HepG2 (cell line): Measurements from ENCODE around the gene CDK2AP2. TPM values are rescaled to one million over a fixed set of nuclear protein-coding genes. Genes with fewer than 3 reads are reported as not detected.

Experiments used
- ATF1 ChIP-seq: IDR thresholded peaks from 2 replicates; pipeline ENCODE4 v1.6.1; 2016; ENCODE audit warnings: mild to moderate bottlenecking, control low read depth
- FOXA3 ChIP-seq: IDR thresholded peaks from 2 replicates; pipeline ENCODE4 v1.6.1; 2016; ENCODE audit warnings: missing genetic modification reagents, missing compliant biosample characterization
- FOXM1 ChIP-seq: sonication (generic); formaldehyde crosslinking; IDR thresholded peaks from 2 replicates; pipeline ENCODE4 v1.5.0; 2020; ENCODE audit warnings: missing genetic modification reagents
- FOXP1 ChIP-seq, 2 experiments: fragments of 450-650 bp in 1 of 2; IDR thresholded peaks; 2 replicates each; pipeline ENCODE4 v1.6.1; 2017 to 2018; ENCODE audit warnings: antibody characterized with exemption in 1 of 2
- GABPB1 ChIP-seq: IDR thresholded peaks from 2 replicates; pipeline ENCODE4 v1.6.1; 2016; ENCODE audit warnings: mild to moderate bottlenecking, missing genetic modification reagents, moderate library complexity, missing compliant biosample characterization
- GMEB1 ChIP-seq: sonication (generic); formaldehyde crosslinking; IDR thresholded peaks from 2 replicates; pipeline ENCODE4 v1.5.1; 2020; ENCODE audit warnings: missing genetic modification reagents, mild to moderate bottlenecking, borderline replicate concordance
- KLF12 ChIP-seq: sonication (generic); formaldehyde crosslinking; IDR thresholded peaks from 2 replicates; pipeline ENCODE4 v1.4.0; 2020; ENCODE audit warnings: missing genetic modification reagents, borderline replicate concordance
- MAFG ChIP-seq: sonication (generic); formaldehyde crosslinking; IDR thresholded peaks from 2 replicates; pipeline ENCODE4 v1.5.1; 2020; ENCODE audit warnings: mild to moderate bottlenecking, missing genetic modification reagents
- MED1 ChIP-seq: sonication (generic); formaldehyde crosslinking; IDR thresholded peaks from 2 replicates; pipeline ENCODE4 v1.4.0; 2020; ENCODE audit warnings: missing genetic modification reagents
- NFATC3 ChIP-seq: sonication (generic); formaldehyde crosslinking; IDR thresholded peaks from 2 replicates; pipeline ENCODE4 v1.5.1; 2020; ENCODE audit warnings: mild to moderate bottlenecking, missing genetic modification reagents
- PPARG ChIP-seq: conservative IDR thresholded peaks from 2 replicates; pipeline ENCODE4 v1.6.1; 2016; ENCODE audit warnings: missing biosample characterization, missing genetic modification reagents
- TAF1 ChIP-seq: sonication (generic); formaldehyde crosslinking; IDR thresholded peaks from 2 replicates; pipeline ENCODE4 v1.4.0; 2020; ENCODE audit warnings: missing genetic modification reagents
- ZBTB39 ChIP-seq: sonication (generic); formaldehyde crosslinking; IDR thresholded peaks from 2 replicates; pipeline ENCODE4 v1.5.0; 2020; ENCODE audit warnings: missing genetic modification reagents
- ZNF225 ChIP-seq: sonication (generic); formaldehyde crosslinking; IDR thresholded peaks from 2 replicates; pipeline ENCODE4 v1.4.0; 2020; ENCODE audit warnings: mild to moderate bottlenecking, missing genetic modification reagents
- ZNF550 ChIP-seq: sonication (generic); formaldehyde crosslinking; IDR thresholded peaks from 2 replicates; pipeline ENCODE4 v1.4.0; 2020; ENCODE audit warnings: mild to moderate bottlenecking, missing genetic modification reagents, borderline replicate concordance
- ZNF609 ChIP-seq: sonication (generic); formaldehyde crosslinking; IDR thresholded peaks from 2 replicates; pipeline ENCODE4 v1.4.0; 2020; ENCODE audit warnings: mild to moderate bottlenecking, missing genetic modification reagents, borderline replicate concordance
- polyA plus RNA-seq, 8 experiments: library from polyadenylated mRNA; depleted of rRNA in 3 of 8; stranded (reverse) in 7 of 8; unstranded in 1 of 8; fragments of >200 nt; fragmentation: Illumina TruSeq in 4 of 8; extraction: Trizol in 4 of 8; gene quantifications; 2 replicates each; pipeline versions ENCODE4 v1.2.1 to v1.2.3, GENCODE V29; 2011 to 2016; ENCODE audit warnings: low read depth in 4 of 8, missing spikeins in 1 of 8, mixed read lengths in 1 of 8; ENCODE audit not compliant: insufficient read depth in 1 of 8
- total RNA-seq, 5 experiments: library from RNA; depleted of rRNA; stranded (reverse); fragments of >200 nt; fragmentation: Illumina TruSeq; extraction: Trizol; gene quantifications; 2 replicates each; pipeline ENCODE4 v1.2.3, GENCODE V29; 2016; ENCODE audit warnings: low read depth in 1 of 5
- TF ChIP-seq, protein P1 (sequence below): sonication (generic); formaldehyde crosslinking; IDR thresholded peaks from 2 replicates; pipeline ENCODE4 v1.4.0; 2020; ENCODE audit warnings: mild to moderate bottlenecking, low read depth, missing genetic modification reagents

Gene CDK2AP2
- total and polyA plus RNA-seq, 2 of the 13 experiments (the other 11 are each of a cell fraction or from before 2014, with no cell fraction given): 15.0 to 23.2 TPM

DNA sequence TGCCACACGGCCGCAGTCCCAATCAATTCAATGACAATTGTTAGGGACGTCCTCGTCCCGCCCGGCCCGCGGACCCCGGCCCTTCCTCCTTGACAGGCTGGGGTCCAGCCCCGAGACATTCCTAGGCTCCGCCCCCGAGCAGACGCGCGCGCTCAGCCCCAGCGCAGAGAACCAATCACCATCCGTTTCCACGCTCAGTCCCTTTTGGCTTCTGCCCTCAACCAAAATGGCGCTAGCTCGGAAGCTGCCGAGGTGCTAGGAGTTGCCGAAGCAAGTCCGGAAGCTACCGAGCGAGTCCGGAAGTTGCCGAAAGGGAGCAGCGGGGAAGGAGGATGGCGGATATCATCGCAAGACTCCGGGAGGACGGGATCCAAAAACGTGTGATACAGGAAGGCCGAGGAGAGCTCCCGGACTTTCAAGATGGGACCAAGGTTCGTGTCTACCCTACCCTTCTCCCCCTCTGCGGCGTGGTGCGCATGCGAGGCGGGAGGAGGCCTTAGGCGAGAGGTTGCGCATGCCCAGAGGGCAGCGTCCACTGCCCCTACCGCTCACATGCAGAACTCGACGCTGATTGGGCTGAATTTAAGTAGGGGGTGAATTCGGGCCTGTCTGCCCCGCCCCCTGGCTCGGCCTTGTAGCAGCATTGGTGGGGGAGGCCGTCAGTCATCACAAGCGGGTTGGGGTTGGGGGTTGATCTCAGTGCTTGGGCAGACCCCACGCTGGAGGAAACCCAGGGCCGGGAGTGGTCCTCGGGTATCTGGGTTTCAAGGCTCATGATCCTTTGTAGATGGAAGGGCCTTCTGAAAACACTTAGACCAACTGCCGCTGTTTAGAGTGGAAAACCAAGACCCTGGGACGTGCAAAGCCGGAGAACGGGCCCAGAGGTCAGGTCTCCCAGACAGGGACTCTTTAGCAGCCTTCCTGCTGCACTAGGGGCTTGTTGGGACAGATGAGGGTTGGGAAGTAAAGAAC lies 24.8 kb downstream of the CDK2AP2 start, which contains the start of gene AIP (continued):
- TF ChIP-seq FOXP1 (IDR thresholded peaks at IDR 0.05) (no peak), FOXP1 (CRISPR knock-in tag; IDR thresholded peaks at IDR 0.05) (0 out of 2 replicates have a peak, but pooled peaks have one; percentile 13), TAF1 (CRISPR knock-in tag) (peak; percentile 94), MED1 (CRISPR knock-in tag) (peak; percentile 68), ZNF225 (CRISPR knock-in tag) (peak; percentile 94; the same call in 1 of the 2 replicates), GMEB1 (CRISPR knock-in tag) (peak; percentile 80), FOXM1 (CRISPR knock-in tag) (0 out of 2 replicates have a peak, but pooled peaks have one; percentile 72), MAFG (peak; percentile 32; the same call in 1 of the 2 replicates), ZBTB39 (no peak), ATF1 (peak; percentile 82), KLF12 (CRISPR knock-in tag) (peak; percentile 49; the same call in 1 of the 2 replicates), GABPB1 (peak; percentile 89), ZNF609 (CRISPR knock-in tag) (peak; percentile 72), ZNF550 (CRISPR knock-in tag) (peak; percentile 78; the same call in 1 of the 2 replicates), NFATC3 (CRISPR knock-in tag) (peak; percentile 98), FOXA3 (0 out of 2 replicates have a peak, but pooled peaks have one; percentile 57), PPARG (CRISPR knock-in tag) (peak; percentile 50; the same call in 1 of the 2 replicates)
- TF ChIP-seq, protein P1, sequence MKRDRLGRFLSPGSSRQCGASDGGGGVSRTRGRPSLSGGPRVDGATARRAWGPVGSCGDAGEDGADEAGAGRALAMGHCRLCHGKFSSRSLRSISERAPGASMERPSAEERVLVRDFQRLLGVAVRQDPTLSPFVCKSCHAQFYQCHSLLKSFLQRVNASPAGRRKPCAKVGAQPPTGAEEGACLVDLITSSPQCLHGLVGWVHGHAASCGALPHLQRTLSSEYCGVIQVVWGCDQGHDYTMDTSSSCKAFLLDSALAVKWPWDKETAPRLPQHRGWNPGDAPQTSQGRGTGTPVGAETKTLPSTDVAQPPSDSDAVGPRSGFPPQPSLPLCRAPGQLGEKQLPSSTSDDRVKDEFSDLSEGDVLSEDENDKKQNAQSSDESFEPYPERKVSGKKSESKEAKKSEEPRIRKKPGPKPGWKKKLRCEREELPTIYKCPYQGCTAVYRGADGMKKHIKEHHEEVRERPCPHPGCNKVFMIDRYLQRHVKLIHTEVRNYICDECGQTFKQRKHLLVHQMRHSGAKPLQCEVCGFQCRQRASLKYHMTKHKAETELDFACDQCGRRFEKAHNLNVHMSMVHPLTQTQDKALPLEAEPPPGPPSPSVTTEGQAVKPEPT (CRISPR knock-in tag): peak; percentile 98
